EH (cell line): ENCODE measurements around the gene MEAK7.

ENCODE experiments used
- DNase-seq: peaks from one replicate; pipeline ENCODE4 v3.0.0-alpha.2; 2015; ENCODE audit warnings: low read depth

The MEAK7 gene

DNA sequence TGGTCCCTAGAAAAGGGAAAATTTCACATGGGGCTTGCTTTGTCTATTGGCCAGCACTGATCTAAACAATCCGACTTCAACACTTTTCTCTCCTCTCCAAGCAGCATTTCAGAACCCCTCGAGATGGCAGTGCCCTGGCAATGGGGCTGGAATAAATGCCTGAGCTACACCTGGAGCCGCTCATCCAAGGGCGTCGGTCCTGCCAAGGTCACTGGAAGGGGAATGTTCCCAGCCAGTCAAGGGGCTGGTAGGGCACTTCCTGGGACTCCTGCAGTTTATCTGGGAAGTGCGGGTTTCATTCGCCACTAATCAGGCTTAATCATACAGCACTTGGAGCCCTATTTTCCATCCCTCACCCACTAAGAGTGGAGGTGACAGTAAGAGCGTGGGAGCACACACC, 17.1 kb downstream of the MEAK7 start:
- DNase-seq = no peak

DNA sequence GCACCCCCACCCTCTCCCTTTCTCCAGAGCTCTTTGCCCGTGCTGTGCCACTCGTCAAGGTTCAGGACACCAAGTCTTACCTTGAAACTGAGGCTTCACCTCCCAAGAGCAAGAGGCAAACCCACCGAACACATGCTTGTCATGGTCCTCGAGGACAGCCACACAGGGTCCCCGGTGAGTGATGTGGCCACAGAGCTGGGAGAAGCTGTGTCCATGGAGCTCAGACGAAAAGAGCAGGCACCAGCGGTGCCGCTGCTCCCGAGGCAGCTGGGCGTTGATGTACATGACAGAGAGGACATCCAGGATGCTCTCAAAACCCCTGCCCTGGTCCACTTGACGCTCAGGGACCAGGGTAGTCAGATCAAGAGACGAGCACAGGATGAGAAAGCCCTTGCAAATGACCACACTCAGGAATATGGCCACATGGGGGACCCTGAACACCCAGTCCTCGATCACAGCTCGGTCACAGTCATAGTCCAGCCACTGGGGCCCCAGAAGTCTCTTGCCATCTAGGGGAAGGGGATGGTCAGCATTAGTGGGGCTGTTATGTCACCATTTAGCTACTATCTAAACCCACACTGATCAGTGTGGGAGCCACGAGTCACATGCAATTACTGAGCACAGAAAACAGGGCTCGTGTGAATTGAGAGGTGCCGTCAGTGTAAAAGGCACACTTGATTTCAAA, 17.8 kb downstream of the MEAK7 start:
- no peak for DNase-seq

DNA sequence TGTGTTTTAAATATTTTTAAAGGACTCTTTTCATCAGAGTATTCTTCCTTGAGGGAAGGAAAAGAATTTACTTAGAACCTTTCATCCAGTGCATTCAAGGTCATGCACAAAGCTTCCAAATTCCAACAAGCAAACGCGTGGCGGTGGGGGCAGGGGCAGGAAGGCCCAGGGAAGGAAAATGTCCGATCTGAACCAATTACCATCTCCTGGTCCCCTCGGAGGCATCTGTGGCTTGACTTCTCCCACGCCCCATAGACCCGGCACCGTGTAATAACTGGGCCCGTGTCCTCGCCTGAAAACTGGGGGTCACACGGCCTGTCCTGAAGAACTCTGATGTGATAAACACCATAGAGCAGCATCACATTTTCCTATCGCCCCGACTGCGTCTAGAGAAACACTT, 18.3 kb downstream of the MEAK7 start:
- DNase-seq = no peak

DNA sequence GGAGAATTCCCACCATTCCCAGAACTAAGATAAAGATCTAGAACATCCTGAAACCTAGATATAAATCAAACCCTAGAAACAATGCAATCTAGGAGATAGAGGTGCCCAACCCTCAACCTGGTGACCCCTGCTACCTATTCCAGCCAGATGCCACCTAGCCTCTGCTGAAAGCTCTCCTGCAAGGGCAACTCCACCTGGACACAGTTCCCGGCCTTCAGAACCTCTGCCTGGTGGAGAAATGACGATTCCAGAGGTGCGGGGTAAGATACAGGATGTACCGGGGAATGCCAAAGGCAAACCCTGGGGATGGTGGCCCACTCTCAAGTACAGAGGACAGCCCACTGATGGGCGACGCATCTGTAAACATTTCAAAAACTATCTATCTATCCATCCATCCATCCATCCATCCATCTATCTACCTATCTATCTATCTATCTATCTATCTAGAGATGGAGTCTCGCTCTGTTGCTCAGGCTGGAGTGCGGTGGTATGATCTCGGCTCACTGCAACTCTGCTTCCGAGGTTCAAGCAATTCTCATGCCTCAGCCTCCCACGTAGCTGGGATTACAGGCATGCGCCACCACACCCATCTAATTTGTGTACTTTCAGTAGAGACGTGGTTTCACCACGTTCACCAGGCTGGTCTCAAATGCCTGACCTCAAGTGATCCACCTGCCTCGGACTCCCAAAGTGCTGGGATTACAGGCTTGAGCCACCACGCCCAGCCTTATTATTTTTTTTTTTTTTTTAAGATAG, 19.0 kb downstream of the MEAK7 start:
- DNase-seq = no peak

DNA sequence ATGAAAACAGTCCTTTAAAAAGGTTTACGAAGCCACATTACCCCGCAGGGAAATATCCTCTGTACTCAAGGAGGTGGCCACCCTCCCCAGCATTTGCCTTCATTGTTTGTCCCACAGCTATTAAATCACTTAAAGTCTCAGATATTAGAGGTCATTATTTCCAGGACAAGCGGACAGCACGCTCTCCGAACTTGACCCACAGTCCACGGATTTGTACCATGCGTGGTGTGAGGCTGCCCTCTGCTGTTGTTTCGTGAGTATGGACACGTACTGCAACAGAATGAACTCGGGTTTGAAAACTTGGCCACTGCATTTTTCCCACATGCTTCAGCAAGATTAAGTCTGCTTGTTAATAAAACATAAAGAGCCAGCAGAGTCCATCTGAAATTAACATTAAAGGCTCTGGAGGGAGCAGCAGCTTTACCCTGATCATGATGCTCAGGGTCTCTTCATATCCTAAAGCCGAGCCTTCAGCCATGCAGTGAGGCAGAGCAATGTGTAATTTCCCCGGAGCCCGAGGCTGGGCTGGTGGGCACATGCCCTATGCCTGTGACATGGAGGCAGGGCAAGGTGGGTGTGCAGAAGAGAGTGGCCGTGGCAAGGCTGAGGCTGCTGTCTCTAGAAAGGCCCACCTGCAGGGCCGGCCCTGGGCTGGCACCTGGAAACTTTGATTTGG, 19.7 kb downstream of the MEAK7 start:
- DNase-seq = peak; percentile 62

DNA sequence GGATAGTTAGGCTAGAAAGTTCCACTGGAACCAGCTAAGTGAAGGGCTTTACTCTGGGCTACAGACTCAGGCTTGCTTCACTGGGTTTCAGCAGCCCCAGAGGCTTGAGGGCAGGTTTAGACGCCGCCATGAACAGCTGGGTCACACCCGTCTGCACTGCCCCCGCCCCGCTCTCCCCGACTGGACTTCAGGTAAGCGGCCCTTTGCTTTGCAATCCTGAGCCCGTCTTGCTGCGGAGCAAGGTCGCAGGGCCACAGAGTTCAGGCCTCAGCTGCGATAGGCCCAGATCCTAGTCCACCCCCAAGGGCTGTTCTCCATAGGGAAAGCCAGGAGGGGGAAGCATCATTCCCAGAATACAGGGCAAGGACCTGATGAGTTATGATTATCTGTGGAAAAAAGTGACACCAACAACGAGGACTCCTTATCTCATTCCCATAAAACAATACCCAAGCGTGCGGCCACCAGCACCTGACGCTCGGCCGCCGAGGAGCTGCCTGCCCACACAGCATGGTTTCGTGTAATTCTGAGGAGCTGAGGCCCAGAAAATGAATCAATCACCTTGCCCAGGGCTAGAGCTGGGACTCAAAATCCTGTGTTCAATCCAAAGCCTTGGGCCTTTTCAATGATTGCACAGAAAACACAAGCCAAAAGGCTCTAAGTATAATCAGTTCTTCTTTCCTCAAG, 20.4 kb downstream of the MEAK7 start:
- no peak for DNase-seq

DNA sequence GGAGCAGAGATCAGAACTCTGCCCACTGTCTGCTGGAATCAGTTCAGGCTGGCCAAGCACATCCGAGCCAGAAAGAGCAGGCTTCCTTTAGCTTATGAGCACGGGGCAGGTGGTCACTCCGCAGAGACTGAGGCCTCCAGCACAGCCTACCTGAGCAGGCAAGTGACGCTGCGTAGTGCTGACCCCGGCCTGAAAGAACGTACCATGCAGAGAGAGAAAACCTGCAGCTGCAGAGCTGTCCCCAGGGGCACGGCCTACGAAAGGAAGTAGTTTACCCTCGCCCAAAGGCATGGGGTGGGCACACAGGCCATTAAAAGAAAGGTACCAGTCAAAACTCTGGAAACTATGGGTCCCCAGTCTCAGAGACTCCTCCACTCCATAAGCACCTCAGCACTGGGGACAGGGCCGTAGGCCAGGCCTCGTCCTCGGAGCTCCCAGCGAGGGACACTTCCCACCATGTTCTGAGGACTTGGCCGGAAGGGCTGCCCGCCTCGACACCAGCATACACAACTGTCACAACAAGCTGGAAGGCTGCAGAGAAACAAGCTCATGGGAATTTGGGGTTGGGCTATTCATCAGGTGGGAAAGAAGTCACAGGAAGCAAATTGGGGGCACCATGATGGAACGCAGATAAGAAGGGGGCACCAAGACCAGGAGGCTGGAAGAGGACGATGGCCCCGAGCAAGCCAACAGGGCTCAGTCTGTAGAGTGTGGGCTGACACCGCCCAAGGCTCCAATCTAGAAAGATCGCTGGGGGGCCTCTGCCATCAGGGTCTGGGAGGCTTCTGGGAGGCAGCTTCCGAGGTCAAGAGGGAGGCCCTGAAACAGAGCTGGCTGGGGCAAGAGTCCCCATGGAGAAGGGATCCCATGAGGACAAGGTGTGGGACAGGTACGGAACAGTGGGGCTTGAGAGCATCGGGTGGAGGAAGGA, 21.2 kb downstream of the MEAK7 start:
- DNase-seq = no peak

DNA sequence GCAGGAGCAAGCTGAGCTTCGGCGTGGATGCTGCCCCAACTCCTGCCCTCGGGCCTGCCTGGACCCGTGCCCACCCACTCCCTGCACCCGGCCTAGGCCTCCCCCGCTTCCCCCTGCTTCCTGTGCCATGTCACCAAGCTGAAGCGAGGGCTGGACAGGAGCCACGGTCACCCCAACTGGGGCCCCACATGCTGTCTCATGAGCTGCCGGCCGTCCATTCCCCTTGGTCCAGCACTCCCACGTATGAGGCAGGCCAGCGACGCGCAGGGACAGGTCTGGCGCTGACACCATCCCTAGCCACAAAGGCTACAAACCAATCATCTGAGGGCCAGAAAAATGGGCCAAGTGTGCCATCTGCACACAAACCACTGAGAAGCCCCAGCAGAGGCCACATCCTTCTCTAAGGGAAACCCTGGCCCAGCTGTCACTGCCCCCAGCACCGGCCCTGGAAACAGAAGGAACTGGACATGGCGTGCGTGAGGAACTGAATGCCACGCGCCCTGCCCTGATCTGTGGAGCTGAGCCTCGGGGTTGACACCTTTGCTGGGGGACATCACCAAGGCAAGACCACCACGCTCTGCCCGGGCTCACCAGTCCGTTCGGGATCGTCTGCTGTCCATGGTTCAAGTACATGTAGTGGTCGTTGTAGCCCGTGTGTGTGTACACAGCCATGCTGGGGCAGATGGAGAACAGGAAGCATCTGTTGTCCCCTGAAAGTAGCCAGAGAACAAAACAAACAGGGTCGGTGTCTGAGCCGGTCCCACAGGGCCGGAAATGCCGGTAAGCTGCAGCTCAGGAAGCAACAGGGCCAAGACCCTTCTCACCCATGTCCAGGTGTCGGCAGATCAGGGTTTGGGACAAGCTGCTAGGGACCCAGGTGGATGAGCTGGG, 22.2 kb downstream of the MEAK7 start:
- peak; percentile 12 for DNase-seq

DNA sequence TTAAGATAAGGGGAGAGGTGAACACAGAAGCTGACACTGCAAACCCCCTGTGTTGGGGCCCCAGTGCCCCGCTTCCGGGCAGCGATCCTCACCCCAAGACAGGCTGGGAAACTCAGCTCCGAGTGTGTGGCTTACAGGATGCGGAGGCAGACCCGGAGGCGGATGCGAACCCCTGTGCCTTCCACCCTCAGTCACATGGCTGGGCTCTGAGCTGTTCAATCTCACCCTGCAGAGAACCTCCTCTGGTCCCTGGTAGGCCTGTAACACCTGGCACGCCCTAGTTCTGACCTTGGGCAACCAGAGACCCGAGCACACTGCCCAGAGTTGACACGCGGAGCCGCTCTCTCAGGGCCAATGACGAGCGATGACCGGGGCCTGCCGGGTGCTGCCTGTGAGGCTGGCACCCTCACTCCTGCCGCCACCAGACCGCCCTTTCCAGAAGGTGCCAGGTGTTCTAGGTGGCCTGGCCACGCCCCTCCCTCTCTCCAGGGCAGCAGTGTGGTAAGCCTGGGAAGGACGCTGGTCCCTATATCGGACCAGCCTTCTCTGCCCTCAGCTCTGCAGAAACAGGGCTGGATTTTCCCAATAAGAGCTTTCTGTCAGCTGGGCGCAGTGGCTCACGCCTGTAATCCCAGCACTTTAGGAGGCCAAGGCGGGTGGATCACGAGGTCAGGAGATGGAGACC, 23.3 kb downstream of the MEAK7 start:
- DNase-seq = no peak

DNA sequence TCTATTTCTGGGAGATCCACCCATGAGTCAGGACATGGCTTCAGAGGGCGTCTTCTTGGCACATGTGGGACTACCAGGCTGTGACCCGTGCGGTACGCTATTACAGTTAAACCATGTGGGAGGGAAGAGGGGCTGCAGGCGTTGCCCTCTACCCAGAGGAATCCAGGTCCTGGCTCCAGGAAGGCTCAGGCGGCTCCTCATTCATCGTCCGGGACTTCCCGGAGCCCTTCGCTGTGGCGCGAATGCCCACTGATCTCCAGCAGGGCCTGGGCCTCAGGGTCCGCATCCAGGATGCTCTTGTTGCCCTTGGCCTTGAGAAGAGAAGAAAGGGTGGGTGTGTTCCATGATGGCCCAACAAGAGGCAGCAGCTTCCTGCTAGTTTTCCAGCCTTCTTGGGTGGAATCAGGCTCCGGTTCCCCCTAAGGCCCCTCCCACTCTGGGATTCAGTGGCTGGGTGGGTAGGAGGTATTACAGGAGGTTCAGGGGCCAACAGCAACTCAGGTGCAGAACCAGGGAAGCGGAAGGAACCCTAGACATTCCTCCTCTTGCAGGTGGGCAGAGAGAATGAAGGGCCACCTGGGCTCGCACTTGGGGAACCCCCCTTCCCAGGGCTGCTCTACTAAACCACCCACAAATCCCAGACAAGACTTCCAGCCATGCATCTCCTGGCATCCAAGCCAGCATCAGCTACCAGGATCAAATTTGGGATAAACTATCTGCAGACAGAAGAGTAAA, 24.6 kb downstream of the MEAK7 start:
- DNase-seq = no peak

DNA sequence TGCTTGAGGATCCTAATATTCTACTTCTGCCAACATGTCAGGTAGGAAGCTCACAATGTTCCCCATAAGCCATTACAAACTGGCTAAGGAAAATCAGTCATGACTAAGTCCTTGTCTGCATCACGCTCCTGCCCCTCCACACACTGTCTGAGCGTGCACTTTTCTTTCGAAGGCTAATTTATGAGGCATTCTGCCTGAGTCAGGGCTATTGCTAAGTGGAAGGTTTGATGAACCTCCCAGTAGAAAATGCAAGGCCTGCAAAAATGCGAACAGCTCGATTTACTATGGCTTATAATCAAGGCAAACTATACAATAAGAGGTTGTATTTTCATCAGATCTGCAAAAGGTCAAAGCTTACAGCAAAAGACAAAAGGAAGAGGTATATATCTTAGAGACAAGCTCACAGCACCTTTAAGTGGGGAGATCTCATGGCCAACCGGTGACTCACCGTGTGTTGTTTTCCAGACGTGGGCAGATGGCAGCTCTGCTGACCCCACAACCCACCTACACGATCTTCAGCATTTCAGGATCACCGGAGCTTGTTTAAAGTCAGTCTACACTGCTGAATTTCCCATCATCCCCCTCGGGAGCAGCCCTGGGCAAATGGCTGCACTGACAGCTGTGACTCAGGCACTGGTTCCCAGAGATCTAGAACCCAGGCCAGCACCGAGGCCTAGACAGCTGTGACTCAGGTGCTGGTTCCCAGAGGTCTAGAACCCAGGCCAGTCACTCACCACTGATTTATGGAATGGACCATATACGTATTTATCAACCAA, 26.1 kb downstream of the MEAK7 start:
- DNase-seq = peak; percentile 77

DNA sequence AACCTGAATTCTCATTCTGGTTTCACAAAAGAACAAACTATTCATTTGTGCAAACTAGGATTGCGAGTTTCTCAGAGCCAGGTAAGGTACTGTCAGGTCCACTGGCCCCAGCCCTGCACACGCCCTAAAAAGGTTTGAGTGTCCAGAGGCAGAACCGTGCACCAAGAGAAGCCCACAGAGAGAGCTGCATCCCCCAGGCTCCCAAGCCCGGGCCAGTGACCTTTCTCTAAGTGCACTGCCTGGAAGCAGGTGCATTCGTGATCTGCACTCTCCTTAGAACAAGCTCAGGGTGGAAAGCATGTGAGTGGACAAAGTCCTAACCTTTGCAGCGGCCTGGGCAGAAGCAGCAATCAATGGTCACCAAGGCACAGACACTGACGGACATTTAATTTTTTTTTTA, 26.8 kb downstream of the MEAK7 start:
- no peak for DNase-seq

DNA sequence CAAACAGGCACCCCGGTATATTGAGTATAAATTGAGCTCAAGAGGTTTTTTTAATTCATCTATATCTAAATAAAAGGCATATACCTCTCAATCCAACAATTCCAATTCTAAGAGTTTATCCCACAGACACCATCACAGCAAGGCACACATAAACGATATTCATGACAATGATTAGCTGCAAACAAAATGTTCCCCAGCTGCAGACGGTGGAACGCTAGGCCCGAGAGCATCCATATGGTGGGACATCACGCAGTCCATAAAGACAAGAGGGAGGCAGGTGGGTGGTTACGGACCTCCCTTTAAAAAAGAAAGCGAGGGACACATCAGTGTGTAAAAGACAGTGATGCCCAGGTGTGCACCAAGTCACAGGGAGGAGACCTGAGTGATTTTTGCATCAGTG, 28.1 kb downstream of the MEAK7 start:
- DNase-seq = no peak

DNA sequence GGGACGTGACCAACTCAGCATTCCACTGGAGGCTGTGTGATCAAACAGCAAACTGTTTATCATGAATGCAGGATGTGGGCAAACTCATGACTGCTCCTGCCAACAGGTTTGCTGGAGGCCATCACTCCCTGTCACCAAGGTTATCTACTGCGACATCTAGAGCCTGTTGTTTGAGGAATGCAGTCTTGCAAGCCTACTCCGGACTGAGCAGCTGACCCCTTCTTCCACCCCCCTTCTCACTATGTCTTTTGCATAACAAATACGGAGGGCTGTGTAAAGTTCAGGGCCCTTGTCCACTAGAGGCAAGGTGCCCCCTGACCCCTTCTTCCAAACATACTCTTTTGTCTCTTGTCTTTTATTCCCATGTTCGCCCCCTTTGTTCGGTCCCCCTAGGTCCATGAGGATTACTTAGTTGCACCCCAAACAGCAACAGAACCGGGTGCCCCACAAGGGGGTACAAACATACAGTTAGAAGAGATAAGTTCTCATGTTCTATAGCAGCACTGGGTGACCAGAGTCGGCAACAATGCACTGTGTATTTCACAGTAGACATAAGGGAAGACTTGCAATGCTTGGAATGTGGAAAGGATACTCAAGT, 28.7 kb downstream of the MEAK7 start:
- peak; percentile 22 for DNase-seq

DNA sequence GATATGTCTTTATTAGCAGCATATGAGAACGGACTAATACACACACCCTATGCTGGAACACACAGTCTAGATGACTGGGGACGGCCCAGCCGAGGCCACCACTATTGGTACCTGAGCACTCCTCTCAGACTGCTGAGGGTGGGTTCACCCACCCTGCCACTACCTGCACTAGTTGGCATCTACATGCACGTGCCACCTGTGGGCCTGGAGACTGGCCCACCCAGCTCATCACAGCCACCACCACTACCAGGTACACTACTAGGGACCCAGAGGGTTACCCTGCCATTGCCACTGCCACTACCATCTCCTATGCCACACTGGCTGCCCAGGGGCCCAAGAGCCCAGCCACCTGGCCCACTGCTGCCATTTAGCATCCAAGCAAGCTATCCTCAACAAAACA, 32.5 kb downstream of the MEAK7 start:
- no peak for DNase-seq

DNA sequence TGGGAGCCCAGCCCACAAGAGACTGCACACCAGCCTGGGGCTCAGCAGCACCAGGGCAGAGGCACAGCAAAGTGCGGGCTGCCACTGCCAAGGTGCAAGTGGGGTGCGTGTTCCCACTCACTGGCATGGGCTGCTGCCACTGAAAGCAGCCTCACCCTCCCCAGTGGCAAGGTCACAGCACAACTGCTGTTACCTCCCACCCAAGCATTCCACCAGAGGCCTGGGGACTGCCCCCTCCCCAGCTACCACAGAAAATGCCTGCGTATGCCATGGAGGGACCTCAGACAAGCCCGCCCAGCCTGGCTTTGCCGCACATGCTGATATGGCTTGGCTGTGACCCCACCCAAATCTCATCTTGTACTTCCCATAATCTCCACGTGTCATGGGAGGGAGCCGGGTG, 33.1 kb downstream of the MEAK7 start:
- DNase-seq = no peak

DNA sequence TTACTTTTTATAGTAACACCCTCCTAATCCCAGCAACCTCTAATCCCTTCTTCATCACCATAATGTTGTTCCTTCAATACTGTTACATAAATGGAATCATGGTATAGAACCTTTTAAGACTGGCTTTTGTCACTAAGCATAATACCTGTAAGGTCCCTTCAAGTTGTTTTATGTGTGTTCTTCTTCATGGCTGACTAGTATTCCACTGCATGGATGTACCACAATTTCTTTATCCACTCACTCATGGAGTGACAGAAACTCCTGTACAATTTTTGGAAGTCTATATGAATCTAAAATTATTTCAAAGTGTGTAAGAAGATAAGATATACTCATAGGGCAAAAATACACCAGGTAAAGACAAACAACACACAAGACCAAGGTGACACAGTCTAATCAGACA, 36.8 kb downstream of the MEAK7 start:
- DNase-seq = no peak

DNA sequence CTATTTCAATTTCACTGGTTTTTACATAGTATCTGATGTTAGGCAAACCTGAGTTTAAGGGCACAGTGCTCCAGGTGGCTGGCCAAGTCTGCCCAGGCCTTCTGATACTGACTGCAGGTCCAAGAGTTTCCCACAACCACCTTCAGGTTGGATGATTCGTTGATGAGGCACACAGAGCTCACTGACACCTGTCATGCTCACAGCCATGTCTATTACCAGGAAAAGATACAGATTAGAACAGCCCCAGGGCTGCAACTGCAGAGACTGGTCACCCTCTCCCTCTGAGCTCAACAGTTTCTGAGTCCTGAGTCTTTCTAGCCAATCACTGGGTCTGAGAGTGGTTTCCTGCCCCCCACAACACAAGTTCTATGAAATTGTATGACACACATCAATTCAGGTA, 37.2 kb downstream of the MEAK7 start:
- DNase-seq = no peak
